Measurements from ENCODE around the gene MRRF. TPM values are rescaled to one million over a fixed set of nuclear protein-coding genes. Genes with fewer than 3 reads are reported as not detected.

Gene MRRF
- polyA plus RNA-seq, 10 donors = 21.6 to 40.8 (median 27.7) TPM

DNA sequence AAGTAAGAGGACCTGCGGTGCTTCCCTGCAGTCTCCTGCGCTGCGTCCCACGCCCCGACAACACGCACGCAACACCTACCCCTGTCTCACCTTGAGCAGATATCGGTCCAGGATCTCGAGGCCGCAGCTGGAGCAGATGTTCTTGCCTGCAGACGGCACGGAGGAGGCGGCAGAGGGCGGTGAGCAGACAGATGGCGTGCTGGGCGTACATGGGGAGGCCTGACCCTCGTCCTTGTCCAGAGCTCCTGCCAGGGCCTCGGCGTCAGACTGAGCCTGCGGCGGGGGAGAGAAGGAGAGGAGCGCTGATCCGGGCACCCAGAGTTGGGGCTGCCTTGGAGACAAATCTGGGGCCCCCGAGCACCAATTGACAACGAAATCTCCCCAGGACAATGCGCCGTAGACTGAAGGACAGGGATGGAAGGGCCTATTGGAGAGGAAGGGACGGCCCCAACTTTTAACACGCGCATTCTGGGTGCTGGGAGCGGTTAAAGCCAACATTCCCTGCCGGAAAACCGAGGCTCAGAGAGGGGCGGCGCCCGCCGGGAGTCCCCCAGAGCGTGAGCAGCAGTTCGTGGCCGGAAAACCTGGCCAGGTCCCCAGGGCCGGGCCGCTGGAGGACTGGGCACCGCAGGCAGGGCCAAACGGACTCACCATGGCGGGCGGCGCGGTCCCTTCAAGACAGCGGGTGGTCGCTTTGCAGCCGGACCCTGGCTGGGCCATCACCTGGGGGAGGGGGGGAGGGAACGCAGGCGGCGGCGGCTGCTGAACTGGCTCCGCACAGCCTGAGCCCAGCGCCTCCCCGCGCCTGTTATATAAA, 37.7 kb upstream of the MRRF start:
- DNase-seq = no peak

DNA sequence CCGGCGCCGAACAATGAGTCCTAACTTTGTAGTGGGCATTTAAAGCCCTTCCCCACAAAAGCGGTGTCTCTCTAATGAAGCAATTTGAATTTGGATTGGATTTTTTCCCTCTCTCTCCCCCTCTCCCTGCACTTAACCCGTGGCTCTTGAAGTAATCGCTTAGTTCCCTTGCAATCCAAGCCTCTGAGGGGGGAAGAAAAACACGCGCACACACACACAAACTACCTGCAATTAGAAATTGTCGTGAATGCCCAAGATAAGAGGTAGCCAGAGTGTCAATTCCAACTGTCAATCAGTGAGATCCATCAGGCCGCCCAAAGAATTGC, 37.1 kb upstream of the MRRF start:
- DNase-seq = no peak

DNA sequence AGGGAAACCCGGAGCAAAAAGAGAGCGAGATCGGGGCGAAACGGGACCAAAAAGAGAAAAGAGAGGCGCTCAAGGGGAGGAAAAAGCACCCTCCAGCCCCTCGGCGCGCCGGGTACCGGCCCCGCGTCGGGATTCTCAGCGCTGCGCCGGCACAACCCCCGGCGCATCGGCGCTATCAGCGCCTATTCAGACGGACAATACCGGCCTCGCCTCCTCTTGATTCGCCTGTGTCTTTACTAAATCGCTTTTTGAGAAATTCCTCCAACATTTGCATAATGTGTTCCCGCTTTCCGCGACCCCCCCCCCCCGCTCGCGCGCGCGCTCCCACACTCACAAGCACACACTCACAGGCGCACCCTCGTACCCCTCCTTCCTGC, 36.5 kb upstream of the MRRF start:
- peak in 1 of 3 donors; percentile 52 for DNase-seq

DNA sequence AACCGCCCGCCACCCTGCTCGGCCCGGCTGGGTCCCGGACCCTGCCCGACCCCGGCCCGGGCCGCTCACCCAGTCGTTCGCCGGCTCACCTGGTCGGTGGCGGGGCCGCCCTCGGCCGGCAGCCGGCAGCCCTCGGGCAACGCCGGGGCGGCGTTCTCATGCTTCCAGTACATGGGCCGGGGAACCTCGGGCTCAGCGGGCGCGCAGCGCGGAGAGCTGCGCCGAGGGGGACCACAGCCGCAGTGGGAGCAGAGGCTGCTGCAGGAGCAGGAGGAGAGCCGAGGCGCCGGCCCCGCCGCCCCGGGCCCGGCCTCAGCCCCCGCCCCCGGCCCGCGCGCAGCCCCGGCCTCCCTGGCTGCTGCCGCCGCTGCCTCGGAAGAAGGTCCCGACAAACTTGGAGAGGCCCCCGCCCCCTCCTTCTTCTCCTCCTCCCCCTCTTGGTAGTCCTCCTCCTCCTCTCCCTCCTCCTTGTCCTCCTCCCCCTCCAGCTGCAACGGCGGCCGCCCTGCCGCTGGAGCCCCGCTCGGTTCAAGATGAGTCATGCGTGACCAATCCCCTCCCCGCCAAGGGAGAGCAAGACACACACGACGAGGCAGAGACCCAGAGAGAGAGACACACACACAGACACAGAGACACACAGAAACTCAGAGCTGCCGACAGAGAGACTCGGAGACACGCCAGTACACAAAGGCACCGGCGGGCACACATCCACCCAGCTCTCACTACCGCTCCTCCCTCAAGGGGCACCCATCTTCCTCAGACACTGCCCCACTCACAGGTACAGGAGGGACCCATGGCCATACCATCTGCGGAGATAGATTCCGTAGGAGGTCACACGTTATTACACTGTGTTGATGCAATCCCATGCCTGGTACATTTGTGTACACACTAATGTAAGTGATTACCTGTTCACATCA, 35.9 kb upstream of the MRRF start, which contains the start of gene LHX6:
Gene LHX6 (minus strand): TSS at position 390 of the 917 bp plus-strand sequence. CDS start 217 bp downstream, at position 173.
- peak in 1 of 3 donors; percentile 44 for DNase-seq

DNA sequence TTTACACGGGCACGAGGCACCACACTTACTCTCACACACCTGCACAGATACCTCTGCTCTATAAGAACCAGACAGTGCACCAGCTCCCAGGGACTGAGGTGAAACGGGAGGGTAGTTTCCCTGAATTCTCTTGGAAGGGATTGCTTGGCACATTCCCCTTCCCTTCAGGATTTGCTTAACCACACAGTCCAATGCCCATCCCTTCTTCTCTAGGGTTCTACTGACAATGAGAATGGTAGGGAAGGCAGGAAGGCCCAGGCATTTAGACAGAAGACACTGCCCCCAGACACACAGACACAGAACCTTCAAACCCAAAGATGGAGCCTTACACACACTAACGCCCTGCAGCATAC, 35.2 kb upstream of the MRRF start:
- DNase-seq = no peak

DNA sequence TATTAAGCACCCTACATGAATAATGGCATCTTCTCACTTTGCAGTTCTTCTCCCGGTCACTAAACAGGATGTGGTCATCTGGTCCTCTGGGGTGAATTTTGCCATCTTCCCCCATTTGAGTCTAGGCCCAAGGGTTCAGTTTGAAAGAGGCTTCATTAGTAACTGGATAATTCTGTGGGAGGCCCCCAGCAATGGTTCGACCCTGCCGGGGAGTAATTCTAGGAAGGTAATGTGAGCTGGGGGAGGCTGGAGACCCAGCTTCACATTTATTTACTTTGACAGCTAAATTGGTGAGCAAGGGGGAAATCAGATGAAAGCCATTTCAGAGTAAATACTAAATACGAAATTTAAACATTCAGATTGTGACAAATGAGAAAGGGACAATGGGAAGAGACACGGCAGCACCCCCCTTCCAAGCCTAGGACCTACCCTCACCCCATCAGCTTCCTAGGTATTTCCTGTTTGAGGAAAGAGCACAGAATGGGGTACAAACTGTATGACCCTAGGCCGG, 31.8 kb upstream of the MRRF start:
- DNase-seq = no peak

DNA sequence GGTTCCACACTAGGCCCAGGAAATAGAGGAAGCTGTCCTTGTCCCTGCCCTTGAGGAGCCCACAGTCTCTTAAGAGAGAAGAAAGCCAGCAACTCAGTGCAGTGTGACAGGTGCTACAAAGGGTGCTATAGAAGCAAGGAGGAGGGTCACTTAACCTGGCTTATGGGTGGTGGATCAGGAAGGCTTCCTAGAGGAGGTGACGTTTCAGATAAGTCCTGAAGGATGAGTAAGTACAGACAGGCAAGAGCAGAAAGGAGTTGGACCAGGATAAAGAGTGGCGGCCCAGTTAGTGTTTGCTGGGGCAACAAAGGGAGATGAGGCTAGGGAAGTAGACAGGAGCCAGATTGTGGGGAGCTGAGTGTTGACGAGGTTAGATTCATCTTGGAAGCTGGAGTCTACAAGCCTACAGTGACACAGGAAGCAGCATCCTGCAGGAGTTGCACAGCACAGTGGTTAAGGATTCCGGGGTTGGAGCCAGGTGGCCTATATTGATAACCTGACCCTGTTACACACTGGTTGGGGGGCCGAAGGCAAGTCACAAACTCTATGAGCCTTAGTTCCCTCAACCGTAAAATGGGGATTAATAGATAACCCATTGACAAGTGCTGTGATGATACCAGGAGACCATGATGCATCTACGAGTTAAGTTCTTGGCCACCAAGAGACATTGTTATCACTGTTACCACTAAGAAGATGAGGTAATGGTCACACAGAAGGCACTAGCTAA, 30.5 kb upstream of the MRRF start:
- DNase-seq = no peak

DNA sequence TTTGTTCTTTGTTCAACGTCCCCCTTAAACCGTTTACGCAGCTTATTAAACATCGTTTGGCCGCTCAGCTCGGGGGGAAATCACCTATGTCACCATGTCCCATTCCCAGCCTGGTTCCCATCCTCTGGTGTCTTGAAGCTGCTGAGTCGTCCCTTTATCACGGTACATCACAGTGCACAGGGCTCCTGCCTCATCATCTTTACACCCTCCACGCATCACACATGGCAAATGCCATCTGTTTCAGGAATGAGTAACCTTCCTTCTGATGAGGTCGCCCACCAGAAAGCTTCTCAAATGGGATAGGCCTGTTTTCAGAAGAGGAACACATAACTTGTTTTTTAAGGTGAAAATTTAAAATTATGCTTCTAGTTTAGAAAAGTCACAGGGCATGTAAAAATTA, 28.0 kb upstream of the MRRF start:
- DNase-seq = no peak

DNA sequence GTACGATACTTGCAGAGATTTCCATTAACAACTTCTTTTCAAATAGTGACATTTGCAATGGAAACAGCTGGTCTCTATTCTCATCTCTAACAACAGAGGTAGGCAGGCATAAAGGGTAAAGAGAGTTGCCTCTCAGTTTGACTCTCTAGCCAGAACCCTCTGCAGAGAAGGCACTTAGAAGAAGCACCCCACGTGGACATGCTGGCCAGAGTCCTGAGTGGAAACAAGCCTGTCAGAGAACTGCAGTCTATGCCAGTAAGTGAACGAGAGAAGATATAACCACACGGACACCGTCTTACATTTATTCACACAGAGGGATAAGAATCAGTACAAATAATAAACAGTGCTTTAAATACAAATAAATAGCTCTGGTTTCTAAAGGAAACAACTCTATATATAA, 25.0 kb upstream of the MRRF start:
- no peak for DNase-seq

DNA sequence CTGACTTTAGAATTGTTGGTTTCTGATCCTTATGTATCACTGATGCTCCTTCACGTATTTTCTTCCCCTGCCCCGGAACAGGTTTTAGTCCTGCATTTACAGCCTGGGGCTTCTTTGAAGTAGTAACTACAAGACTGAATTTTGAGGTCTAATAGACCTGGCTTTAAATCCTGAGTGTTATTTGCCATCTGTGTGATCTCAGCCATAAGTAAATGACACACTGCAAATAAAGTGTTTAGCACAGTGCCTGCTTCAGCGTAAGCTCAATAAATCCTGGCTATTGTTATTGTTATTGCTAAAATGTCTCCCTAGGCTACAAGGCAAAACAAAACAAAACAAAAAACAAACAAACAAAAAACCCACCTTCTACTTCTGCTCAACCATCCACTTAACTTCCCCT, 20.3 kb upstream of the MRRF start:
- no peak for DNase-seq

DNA sequence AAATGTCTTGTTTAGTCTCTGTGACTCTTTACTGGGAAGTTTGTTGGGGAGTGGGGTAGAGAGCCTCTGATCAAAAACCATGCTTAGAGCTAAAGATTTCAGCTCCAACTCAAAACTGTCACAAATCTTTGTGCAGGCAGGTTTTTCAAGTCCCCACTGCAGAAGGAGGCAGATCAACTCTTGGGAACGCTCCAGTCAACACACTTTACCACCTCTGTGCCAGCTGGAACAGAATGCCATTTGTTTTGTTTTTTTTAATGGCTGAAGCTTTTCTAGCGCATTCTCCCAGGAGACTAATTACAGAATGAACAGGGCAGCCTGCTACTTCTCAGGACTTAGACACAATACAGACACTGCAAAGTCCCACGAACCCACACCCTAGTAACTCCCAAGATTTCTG, 18.0 kb upstream of the MRRF start:
- DNase-seq = no peak

DNA sequence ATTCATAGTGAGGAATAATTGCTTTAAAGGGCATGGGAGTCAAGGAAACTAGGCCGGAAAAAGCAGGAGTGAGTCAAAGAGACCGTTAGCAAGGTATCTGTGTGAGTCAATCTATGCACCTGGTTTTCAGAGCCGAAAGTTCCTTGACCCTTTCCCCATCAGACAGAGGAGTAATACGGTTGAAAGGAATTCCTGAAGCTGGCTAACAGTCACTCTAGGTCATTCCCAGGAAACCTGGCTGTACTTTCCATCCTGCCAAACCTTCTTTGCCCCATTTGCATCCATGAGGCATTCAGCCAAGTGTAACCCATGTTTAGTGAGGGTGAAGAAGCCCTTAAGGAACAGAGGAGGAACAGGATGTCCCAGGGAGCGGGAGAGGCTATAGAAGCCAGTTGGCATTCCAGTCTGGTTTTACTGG, 16.2 kb upstream of the MRRF start:
- DNase-seq = no peak

DNA sequence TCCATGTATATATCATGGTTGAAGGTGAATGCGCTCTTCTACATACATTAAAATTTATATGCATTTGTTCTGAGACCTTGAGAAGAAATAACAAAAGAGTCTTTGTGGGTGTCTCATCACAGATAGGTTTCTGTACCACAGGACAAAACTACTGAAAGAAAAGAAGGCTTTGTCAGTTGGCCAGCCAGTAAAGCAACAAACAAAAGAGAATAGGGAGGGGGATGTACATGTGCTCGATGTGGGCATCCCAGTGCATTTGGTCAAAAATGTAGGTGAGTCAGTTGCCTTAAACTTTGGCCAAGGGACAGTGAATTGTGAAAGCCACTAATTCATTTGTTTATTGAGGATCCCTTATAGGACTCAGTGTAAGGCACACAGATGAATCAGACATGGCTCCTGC, 13.3 kb upstream of the MRRF start:
- no peak for DNase-seq

DNA sequence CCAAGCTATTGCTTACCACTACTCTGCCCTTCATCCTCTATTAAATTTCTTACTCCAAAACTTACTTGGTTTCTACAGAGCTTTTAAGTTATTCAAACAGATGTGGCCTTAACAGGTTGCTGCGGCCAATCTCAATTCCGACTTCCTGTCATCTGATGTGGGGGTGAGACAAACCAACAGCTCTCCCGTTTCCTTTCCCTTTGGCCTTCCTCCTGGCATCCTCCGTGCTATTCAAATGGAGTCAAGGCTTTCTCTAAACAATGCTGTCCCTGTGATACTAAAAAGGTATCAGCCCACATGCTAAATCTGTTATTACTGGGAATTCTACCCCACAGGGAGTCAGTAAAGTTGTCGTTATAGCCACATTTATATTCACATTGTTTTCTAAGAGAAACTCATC, 11.9 kb upstream of the MRRF start:
- DNase-seq = peak in 1 of 3 donors; percentile 12

DNA sequence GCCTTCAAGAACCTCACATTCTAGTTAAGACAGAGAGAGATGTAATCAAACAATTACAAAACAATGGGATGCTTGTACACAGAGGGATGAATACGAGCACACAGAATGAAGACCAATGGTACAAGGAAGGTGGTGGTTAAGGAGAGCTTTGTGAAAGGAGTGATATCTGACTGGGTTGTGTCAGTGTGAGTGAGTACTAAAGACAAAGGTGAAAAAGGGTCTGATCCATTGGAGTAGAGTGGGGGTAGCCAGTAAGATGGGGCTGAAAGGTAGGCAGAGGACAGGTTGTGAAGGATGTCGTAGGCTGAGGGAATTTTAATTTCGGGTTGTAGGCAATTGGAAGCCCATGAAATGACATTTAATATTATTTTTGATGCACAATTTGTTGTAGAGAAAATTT, 9.9 kb upstream of the MRRF start:
- DNase-seq = no peak

DNA sequence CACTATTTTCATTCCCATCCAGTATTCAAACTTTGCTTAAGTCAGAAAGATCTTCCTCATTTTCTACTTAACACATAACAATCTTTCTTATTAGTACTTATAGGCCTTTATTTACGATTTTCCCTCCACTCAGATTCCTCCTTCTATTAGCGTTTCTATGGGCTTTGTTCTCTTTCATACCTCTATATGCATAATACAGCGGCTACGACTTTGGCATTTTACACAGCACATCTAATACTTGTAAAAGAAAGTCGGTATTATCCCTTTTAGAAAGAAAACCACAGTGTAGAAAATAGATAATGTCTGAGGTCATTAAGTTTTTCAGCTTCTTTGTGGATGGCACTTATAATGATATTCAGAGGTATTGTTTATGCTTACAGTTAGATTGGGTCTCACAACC, 8.5 kb upstream of the MRRF start:
- DNase-seq = no peak

DNA sequence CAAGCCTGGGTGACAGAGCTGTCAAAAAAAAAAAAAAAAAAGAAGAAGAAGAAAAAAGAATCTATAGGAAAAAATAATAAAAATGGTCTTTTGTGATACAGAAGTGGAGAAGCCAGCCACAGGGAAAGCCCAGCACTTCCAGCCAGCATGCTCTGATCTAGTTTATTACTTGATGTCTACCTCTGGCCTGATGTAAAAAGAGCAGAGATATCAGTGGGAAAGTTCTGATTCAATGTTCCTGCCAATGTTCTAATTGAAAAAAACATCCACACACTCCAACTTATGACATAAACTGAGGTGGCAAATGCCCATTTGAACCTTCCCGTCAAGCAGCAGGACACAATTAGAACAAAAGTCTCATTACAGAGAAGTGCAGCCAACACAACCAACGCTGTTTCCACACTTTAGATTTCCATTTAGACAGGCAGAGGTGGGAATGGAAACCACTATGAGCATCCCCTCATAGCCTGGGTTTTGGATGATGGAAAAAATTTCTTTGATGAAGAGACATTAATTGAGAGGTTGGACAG, 5.7 kb upstream of the MRRF start:
- DNase-seq = no peak

DNA sequence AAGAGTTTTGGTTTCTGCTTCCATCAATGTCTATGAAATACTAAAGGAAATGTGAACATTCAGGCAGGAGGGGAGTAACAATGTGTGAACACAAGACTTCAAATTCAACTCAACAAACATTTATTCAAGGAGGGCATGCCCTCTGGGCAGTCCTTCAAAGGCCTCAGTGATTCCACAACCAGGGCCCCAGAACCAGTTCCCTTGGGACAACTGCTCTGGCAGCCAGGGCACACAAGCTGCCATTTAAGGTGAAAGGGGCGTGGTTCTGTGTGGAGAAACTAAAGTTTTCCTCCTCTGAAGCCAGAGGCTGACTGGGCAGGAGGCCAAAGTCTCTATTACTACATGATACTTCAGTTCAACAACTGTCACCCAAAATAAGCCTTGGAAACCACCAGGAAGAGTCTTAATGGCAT, 3.2 kb upstream of the MRRF start:
- DNase-seq = peak in 2 of 3 donors; percentile 7 to 42

DNA sequence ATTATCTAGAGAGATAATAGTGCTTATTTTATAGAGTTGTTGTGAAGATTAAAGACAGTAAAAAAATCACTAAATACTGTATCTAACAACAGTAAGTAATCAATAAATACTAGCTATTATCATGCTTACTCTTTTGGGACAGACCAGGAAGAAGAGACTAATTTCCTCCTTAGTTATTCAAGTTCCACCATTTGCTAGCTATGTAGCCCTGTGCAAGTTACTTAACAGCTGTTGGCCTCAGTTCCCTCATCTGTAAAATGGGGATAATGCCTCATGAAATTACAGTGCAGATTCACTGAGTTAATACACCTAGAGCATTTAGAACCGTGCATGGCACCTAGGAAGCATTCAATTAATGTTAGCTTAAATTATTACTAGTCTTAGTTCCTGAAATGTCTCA, 2.6 kb upstream of the MRRF start:
- DNase-seq = no peak

DNA sequence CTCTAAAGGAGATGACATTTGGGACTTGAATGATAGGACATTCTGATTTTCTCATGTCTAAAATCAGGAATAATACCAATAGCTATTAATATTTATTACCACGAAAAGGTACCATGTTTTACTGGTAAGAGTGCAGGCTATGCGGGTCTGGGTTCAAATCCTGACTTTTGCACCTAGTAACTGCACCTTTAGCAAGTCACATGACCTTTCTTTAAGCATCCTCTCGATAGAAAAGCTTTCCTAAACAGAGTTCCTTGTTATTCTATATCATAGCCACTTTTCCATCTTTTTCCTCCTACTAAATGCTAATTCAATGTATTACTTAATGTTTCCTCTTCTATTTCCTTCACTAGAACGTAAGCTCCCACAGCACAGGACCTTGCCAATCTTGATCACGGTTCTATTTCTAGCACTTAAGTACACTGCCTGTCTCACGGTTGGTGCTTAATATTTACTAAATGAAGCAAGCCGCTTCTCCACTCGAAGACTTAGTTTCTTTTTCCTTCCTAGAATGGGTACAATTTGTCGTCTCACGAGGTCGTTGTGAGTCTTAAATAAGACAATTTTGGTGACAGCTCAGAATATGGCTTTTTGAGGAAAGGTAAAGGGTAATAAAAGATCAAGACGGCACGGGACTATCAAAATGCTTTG, 858 bp upstream of the MRRF start:
- no peak for DNase-seq

DNA sequence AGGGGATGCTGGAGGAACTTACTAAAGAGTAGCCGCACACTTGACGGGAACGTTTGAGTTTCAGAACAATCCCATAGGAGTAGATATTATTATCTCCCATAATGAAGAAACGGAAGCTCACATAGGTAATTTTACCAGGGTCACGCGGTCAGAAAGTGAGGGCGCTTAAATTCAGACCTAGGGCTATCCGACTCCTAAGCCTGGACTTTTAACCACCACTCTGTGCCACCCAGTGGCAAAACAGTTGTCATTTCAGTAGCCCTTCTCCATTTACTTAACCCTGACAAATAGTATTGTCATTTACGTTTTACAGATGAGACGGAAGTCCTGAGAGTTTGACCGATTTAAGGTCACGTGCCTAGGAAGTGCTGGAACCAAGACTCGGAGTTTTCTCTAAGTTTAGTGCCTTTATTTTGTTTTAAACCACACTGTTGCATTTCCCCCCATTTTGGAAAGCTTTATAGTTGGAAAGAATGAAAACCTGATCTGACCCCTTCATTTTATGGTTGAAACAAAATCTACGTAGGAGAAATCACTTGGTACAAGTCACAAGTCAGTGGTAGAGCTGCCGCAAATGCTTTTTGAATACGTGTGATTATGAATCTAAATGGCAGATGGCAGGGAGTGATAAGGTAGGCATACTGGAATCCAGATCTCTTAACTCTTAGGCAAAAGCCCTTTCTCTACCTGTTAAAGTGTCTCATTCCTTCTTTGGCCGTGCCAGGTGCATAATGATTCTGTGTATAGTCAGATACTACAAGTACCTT, 650 bp downstream of the MRRF start:
- DNase-seq = peak; percentile 17 to 59 (median 30)
